OCI-LY7 (cell line): ENCODE measurements around the gene LRRC8C. TPM values are rescaled to one million over a fixed set of nuclear protein-coding genes. Genes with fewer than 3 reads are reported as not detected.

Source experiments
- BruUV-seq: library from RNA; stranded (reverse); fragments of 400-500 nt; replicated peaks from 2 replicates; lab custom pipeline; 2021; lab: Mats Ljungman, UMichigan
- CTCF ChIA-PET: fragments of 300-600 bp; sonication (Branson Sonifier 250); formaldehyde crosslinking; loops from one replicate; lab custom pipeline; 2022; ENCODE audit warnings: antibody characterized with exemption; ENCODE audit not compliant: unreplicated experiment; lab: Charles Lee
- POLR2A ChIA-PET: fragments of 300-600 bp; sonication (Branson Sonifier 250); formaldehyde crosslinking; loops from one replicate; lab custom pipeline; 2022; ENCODE audit warnings: antibody characterized with exemption; lab: Charles Lee
- DNase-seq: peaks from one replicate; pipeline ENCODE4 v3.0.0-alpha.2; 2015; ENCODE audit warnings: low spot score
- H2AFZ ChIP-seq: fragments of 200-600 bp; sonication (generic), shearing (Covaris generic); 2 replicates; pipeline ENCODE4 v1.6.1; 2014; ENCODE audit warnings: mild to moderate bottlenecking, antibody characterized with exemption, low read length, moderate library complexity
- H3K27ac ChIP-seq: fragments of 200-600 bp; sonication (generic); 2 replicates; pipeline ENCODE4 v1.5.1; 2014; ENCODE audit warnings: mixed run types, low read depth, mild to moderate bottlenecking, moderate library complexity, low read length, inconsistent platforms; ENCODE audit not compliant: poor library complexity, severe bottlenecking
- H3K36me3 ChIP-seq: fragments of 200-600 bp; sonication (generic); 2 replicates; pipeline ENCODE4 v1.6.1; 2014; ENCODE audit warnings: mild to moderate bottlenecking, antibody characterized with exemption, low read length, moderate library complexity, mixed read lengths; ENCODE audit not compliant: insufficient read depth
- H3K4me1 ChIP-seq: fragments of 200-600 bp; sonication (generic); 2 replicates; pipeline ENCODE4 v1.5.1; 2014; ENCODE audit warnings: mild to moderate bottlenecking, low read length; ENCODE audit not compliant: insufficient read depth, poor library complexity, severe bottlenecking
- H3K4me2 ChIP-seq: fragments of 200-600 bp; sonication (generic); 2 replicates; pipeline ENCODE4 v1.6.1; 2014; ENCODE audit warnings: mild to moderate bottlenecking, low read length
- H3K4me3 ChIP-seq: fragments of 200-600 bp; sonication (generic); 2 replicates; pipeline ENCODE4 v1.5.1; 2014; ENCODE audit warnings: mild to moderate bottlenecking, low read depth, low read length; ENCODE audit not compliant: poor library complexity, severe bottlenecking
- H3K79me2 ChIP-seq: fragments of 200-600 bp; sonication (generic); 2 replicates; pipeline ENCODE4 v1.6.1; 2016; ENCODE audit warnings: low read depth, mild to moderate bottlenecking, low read length, moderate library complexity, mixed read lengths; ENCODE audit not compliant: insufficient read depth
- H3K9me2 ChIP-seq: fragments of 200-600 bp; sonication (generic); 2 replicates; pipeline ENCODE4 v1.6.1; 2016; ENCODE audit warnings: mild to moderate bottlenecking, low read length, mixed read lengths; ENCODE audit not compliant: insufficient read depth
- H3K9me3 ChIP-seq: fragments of 200-600 bp; sonication (generic); 2 replicates; pipeline ENCODE4 v1.6.1; 2014; ENCODE audit warnings: mild to moderate bottlenecking, mixed run types, low read length, mixed read lengths
- H4K20me1 ChIP-seq: fragments of 200-600 bp; sonication (generic); 2 replicates; pipeline ENCODE4 v1.6.1; 2014; ENCODE audit warnings: mild to moderate bottlenecking, antibody characterized with exemption, low read length, moderate library complexity, mixed read lengths; ENCODE audit not compliant: insufficient read depth
- EZH2phosphoT487 ChIP-seq: fragments of 200-600 bp; sonication (generic); IDR thresholded peaks from 2 replicates; pipeline ENCODE4 v1.6.1; 2018; ENCODE audit warnings: low read depth, borderline replicate concordance, mild to moderate bottlenecking, mixed run types, antibody characterized with exemption, low read length, moderate library complexity, mixed read lengths
- intact Hi-C: fragments of 100-400 bp; cut with micrococcal nuclease; formaldehyde crosslinking; loops from one replicate; pipeline ENCODE4 v1.10.0; 2022; ENCODE audit not compliant: unreplicated experiment
- total RNA-seq, 2 experiments: library from RNA; depleted of rRNA in 1 of 2; stranded (reverse); fragments of >200 nt in 1 of 2; shearing (Covaris generic) in 1 of 2; gene quantifications; 2 replicates each; pipeline ENCODE4 v1.2.3, GENCODE V29; 2014 to 2022
- TF ChIP-seq, protein P1 (sequence below): fragments of 200-600 bp; sonication (generic); conservative IDR thresholded peaks from 2 replicates; pipeline ENCODE4 v1.5.1; 2014; ENCODE audit warnings: mild to moderate bottlenecking, antibody characterized with exemption, low read length, moderate library complexity, mixed read lengths

LRRC8C gene
- total RNA-seq, 2 experiments from 2014 or later: 6.0 to 9.0 TPM

DNA sequence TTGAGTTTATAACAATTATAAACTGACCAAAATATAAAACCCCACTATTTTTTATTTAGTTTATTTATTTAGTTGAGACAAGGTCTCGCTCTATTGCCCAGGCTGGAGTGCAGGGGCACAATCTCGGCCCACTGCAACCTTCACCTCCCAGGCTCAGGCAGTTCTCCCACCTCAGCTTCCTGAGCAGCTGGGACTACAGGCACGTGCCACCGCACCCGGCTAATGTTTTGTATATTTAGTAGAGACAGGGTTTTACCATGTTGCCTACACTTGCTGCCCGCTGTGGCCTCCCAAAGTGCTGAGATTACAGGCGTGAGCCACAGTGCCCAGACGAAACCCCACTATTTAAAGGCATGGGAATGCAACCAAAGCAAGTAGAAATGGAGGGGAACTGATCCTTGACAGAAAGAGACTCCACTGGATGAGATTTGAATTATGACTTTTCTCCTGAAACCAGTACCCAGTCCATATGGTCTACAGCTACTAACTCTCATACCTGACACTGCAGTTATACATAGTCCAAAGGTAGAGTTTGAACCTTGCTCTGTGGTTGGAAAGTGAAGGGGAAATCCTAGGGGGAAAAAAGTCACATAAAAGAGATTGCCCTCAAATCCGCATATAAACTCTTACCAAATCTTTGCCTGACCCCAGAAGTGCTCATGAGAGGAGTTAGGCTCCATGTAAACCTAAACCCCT, 11.3 kb downstream of the LRRC8C start:
- Histone ChIP-seq H3K79me2 (peaks cover 9% of the 10 kb centered on the region; the same call in 1 of the 2 replicates), H3K4me1 (peaks cover 13% of the 10 kb centered on the region), H3K4me3 (no peak overlapping the region), H3K27ac (no peak overlapping the region), H3K4me2 (no peak overlapping the region), H4K20me1 (no peaks in the 10 kb centered on the region), H3K9me3 (peaks cover 24% of the 10 kb centered on the region), H2AFZ (no peak overlapping the region), H3K9me2 (no peaks in the 10 kb centered on the region), H3K36me3 (peaks cover 10% of the 10 kb centered on the region; the same call in 1 of the 2 replicates)
- POLR2A ChIA-PET: interaction anchor here (0.6 to 1.3 kb wide), 3 partner anchors 12 to 422 kb away, joined by 3 to 4 read pairs (median 4); no protein-coding TSS in a partner anchor
- TF ChIP-seq, protein P1, sequence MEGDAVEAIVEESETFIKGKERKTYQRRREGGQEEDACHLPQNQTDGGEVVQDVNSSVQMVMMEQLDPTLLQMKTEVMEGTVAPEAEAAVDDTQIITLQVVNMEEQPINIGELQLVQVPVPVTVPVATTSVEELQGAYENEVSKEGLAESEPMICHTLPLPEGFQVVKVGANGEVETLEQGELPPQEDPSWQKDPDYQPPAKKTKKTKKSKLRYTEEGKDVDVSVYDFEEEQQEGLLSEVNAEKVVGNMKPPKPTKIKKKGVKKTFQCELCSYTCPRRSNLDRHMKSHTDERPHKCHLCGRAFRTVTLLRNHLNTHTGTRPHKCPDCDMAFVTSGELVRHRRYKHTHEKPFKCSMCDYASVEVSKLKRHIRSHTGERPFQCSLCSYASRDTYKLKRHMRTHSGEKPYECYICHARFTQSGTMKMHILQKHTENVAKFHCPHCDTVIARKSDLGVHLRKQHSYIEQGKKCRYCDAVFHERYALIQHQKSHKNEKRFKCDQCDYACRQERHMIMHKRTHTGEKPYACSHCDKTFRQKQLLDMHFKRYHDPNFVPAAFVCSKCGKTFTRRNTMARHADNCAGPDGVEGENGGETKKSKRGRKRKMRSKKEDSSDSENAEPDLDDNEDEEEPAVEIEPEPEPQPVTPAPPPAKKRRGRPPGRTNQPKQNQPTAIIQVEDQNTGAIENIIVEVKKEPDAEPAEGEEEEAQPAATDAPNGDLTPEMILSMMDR: no peak
- no peak for TF ChIP-seq EZH2phosphoT487
- DNase-seq: no peak
- intact Hi-C loops: no loop called here
- CTCF ChIA-PET: no interaction called here
- no TSS peak for BruUV-seq

DNA sequence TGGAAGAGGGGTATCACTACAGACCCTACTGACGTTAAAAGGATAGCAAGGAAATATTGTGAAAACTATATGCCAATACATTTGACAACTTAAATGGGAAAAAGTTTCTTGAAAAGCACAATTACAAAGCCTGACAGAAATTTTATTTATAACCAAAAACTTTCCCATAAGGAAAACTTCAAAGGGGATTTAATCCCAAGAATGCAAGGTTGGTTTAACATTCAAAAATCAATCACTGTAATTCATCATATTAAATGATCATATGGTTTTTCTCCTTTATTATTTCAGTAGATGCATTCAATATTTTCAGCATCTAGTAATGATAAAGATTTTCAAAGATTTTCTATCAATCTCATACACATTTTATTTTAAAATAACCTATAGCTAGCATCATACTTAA, 13.3 kb downstream of the LRRC8C start:
- H3K9me2 ChIP-seq: no peaks in the 10 kb centered on the region
- peaks cover 22% of the 10 kb centered on the region for H3K4me1 ChIP-seq
- H3K4me2 ChIP-seq: no peak overlapping the region
- H3K4me3 ChIP-seq: no peak overlapping the region
- POLR2A ChIA-PET: interaction anchor here (0.5 to 2.2 kb wide), 5 partner anchors 10 to 46 kb away, joined by 3 to 8 read pairs (median 5); no protein-coding TSS in a partner anchor
- CTCF ChIA-PET: no interaction called here
- BruUV-seq: no TSS peak
- H4K20me1 ChIP-seq: no peaks in the 10 kb centered on the region
- H2AFZ ChIP-seq: no peak overlapping the region
- H3K36me3 ChIP-seq: peaks cover 10% of the 10 kb centered on the region; the same call in 1 of the 2 replicates
- peaks cover 24% of the 10 kb centered on the region for H3K9me3 ChIP-seq
- intact Hi-C loops: no loop called here
- H3K79me2 ChIP-seq: peaks cover 9% of the 10 kb centered on the region; the same call in 1 of the 2 replicates
- no peak for TF ChIP-seq EZH2phosphoT487
- TF ChIP-seq, protein P1: no peak
- no peak overlapping the region for H3K27ac ChIP-seq
- no peak for DNase-seq

DNA sequence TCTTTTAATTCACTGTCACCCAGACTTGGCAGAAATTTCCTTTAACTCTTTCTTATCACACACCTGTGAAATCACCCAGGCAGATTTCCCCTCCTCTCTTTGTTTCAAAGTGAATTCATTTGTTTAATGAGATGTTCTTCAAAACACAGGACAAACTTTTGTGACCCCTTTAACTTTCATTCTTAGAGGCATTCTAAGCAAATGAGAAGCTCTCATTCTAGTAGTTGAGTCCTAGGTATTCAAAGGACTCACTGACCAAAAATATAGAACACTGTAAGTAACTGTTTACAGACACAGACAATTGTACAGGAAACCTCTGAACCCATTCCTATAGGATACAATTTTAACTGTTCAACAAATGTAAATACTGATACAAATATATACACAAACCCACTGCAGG, 16.9 kb downstream of the LRRC8C start:
- intact Hi-C loops: no loop called here

More for the DNA sequence above, 16.9 kb downstream of the LRRC8C start:
- POLR2A ChIA-PET: interaction anchor here (1.2 to 1.5 kb wide), 3 partner anchors 9 to 70 kb away, joined by 3 to 5 read pairs (median 3); no protein-coding TSS in a partner anchor
- Histone ChIP-seq H2AFZ (no peak overlapping the region), H3K4me3 (peak overlapping the region; percentile 10), H3K4me1 (peaks cover 22% of the 10 kb centered on the region), H4K20me1 (no peaks in the 10 kb centered on the region), H3K4me2 (peak overlapping the region; percentile 56), H3K9me2 (no peaks in the 10 kb centered on the region), H3K9me3 (peaks cover 24% of the 10 kb centered on the region), H3K36me3 (peaks cover 10% of the 10 kb centered on the region; the same call in 1 of the 2 replicates), H3K79me2 (peaks cover 9% of the 10 kb centered on the region; the same call in 1 of the 2 replicates), H3K27ac (peak overlapping the region; percentile 11)
- peak; percentile 59 for DNase-seq
- CTCF ChIA-PET: no interaction called here
- TF ChIP-seq, protein P1: no peak
- no peak for TF ChIP-seq EZH2phosphoT487
- no TSS peak for BruUV-seq
